ENCODE results near the gene RGS17.

Gene RGS17

DNA sequence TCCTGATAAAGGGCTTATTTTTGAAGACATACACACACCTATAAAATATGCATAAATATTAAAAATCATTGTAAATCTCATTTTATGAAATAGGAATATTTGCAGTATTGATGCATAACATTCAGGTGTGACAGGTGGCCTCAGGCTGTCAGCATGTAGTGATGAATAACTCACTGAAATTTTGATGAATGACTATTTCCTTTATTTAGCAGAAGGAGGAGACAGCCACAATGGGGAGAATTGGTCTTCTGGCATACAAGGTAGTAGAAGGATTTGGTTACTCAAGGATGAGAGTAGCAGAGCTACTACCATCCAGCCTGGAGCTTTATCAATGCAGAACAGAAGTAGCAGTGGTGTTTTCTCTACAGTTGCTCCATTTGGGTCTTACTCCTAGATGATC lies 47.2 kb downstream of the RGS17 start:
- no peak for DNase-seq (ENCODE audit: low spot score)

DNA sequence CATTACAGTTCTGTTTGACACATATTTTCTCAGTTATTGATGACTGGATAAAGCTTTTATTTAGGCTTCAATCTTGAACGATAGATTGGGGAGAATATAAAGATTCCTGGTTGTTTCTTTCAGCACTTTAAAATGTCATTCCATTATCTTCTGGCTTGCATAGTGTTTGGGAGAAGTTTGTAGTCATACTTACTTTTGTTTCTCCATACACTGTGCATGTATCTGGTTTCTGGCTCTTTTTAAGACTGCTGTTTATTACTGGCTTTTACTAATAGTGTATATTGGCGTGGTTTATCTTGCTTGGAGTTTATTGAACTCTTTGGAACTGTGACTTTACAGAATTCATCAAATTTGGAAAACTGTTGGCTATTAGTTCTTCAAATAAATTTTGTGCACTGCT lies 49.2 kb downstream of the RGS17 start:
- no peak for DNase-seq (ENCODE audit: low spot score)

- DNase-seq (ENCODE audit: low spot score): no peak
These were observed 54.7 kb downstream of the RGS17 start for GRCh38 chr6:153076431-153076830.

GRCh38 chr6:153074761-153075160 lies 56.3 kb downstream of the RGS17 start:
- no peak for DNase-seq (ENCODE audit: low spot score)

GRCh38 chr6:153073841-153074240 lies 57.2 kb downstream of the RGS17 start:
- no peak for DNase-seq (ENCODE audit: low spot score)

DNA sequence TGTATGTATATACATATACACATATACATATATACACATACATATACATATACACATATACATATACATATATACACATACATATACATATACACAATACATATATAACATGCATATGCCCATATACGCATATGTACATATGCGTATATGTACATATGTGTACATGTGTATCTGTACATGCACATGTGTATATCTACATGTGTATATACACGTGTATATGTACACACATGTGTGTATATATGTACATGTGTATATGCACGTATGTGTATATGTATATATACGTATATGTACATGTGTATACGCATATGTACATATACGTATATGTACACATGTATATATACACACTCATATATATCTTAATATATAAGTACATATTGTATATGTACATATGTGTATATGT lies 60.3 kb downstream of the RGS17 start:
- DNase-seq (ENCODE audit: low spot score): no peak

DNA sequence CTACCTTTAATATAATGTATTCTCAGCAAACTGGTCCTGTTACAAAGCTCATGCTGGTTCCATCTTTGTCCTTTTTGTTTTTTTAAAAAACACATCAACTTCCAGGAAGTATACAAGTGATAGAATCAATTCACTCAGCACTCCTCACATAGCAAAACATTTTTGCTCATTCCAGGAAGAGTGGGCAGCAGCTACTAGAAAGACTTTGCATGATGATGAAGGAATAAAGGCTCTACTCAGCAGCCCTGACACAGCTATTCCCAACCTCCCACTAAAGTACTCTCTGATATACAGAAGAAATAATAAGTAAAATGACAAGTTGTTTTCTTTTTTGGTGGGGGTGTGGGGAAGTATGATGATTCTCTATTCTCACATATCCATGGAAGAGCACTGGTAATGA lies 61.2 kb downstream of the RGS17 start:
- no peak for DNase-seq (ENCODE audit: low spot score)

DNA sequence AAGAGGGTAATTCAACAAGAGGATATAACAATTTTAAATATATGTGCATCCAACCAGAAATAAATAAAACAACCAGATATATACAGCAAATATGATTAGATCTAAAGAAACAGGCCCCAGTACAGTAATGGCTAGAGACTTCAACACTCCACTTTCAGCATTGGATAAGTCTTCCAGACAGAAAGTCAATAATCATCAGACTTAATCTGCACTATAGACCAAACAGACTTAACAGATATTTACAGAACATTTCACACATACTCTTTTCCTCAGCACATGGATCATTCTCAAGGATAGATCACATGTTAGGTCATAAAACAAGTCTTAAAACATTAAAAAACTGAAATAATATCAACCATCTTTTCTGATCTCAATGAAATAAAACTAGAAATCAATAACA lies 65.9 kb downstream of the RGS17 start:
- DNase-seq (ENCODE audit: low spot score): no peak

DNA sequence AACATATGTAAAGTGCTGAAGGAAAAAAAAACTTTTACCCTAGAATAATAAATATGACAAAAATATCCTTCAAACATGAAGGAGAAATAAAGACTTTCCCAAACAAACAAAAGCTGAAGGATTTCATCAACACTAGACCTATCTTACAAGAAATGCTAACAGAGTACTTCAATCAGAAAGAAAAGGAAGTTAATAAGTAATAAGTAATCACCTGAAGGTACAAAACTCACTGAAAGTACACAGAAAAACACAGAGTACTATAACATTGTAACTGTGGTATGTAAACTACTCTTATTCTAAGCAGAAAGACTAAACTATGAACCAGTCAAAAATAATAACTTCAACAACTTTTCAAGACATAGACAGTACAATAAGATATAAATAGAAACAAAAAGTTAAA lies 67.1 kb downstream of the RGS17 start:
- DNase-seq (ENCODE audit: low spot score): no peak

DNA sequence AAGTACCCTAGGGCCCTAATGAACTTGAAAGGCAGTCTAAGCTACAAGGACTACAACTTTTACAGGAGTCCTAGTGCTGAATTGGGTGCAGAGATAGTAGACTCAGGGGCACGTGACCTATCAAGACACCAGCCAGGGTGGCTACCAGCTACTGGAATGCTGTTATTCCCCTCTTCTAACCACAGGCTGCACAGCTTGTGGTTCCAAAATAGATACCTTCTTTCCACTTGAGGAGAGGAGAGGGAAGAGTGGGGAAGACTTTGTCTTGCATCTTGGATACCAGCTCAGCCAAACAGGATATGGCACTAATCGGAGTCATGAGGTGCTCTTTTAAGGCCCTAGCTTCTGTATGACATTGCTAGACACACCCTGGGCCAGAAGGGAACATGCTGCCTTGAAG lies 68.6 kb downstream of the RGS17 start:
- DNase-seq (ENCODE audit: low spot score): no peak

DNA sequence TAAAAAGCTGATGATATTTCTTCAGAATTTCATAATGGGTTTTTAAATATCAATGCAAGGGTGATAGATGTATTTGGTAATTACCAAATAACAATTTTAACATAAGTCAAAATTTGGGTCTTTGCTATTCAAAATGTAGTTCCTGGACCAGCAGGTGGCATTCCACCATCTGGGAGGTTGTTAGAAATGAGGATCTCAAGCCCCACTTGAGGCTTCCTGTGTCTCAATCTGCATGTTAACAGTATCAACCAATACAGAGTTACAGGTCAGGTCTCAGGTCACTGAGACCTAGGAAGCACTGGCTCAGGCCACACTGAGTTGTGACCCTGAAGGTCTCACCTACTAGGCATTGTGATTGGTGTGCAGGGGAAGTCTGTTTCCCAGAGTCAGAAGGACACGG lies 71.3 kb downstream of the RGS17 start:
- DNase-seq (ENCODE audit: low spot score): no peak

GRCh38 chr6:153059311-153059710 lies 71.8 kb downstream of the RGS17 start:
- DNase-seq (ENCODE audit: low spot score): no peak

- DNase-seq (ENCODE audit: low spot score): no peak
These were observed 72.2 kb downstream of the RGS17 start for GRCh38 chr6:153058909-153059308.

DNA sequence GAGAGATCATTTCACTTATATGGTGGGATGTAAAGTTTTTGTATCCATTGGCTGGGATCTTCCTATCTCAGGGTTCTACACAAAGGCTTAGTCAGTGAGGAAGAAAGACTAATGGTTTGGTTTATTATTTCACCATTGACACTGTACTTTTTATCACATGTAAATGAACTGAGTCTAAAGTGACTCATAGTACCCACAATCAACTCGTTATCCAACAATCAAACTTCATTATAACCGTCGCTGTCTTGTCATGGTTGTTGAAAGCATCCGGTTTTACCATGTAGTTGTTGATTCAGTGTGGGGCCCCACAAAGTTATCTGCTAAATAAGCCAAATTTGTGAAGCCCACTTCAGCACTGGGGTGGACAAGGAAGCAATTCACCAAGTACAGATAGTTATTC lies 72.8 kb downstream of the RGS17 start:
- no peak for DNase-seq (ENCODE audit: low spot score)

DNA sequence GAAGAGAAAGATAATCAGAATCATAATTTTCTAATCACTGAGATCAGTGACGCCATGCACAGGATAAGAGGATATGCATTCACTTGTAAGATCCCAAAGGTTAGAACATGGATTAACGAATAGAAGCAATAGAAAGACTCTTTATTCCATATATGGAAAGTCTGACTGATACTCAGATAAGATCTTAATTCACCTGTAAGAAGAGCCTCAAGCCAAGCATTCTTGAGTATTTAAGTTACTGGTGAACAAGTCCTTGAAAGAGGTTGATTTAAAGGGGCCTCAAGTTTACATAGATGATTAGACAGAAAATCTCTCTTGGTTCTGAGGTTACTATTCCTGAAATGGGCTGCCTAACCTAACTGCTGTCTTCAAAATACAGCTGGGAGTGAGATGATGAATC lies 74.8 kb downstream of the RGS17 start:
- no peak for DNase-seq (ENCODE audit: low spot score)

GRCh38 chr6:153051801-153052200 lies 79.3 kb downstream of the RGS17 start:
- DNase-seq (ENCODE audit: low spot score): no peak

GRCh38 chr6:153048631-153049030 lies 82.5 kb downstream of the RGS17 start:
- no peak for DNase-seq (ENCODE audit: low spot score)

DNA sequence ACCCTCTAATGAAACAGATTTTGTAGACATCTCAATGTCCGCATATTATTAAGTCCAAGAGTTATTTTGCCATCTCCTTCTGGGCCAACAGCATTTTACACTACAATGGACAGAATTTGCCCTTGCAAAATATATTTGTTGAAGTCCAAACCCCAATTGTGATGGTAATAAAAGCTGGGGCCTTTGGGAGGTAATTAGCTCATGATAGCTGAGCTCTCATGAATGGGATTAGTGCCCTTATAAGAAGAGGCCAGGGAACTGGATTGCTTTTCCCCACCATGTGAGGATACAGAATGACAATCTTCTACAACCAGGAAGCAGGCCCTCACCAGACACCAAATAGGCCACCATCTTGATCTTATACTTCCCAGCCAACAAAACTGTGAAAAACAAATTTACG lies 83.7 kb downstream of the RGS17 start:
- DNase-seq (ENCODE audit: low spot score): no peak

DNA sequence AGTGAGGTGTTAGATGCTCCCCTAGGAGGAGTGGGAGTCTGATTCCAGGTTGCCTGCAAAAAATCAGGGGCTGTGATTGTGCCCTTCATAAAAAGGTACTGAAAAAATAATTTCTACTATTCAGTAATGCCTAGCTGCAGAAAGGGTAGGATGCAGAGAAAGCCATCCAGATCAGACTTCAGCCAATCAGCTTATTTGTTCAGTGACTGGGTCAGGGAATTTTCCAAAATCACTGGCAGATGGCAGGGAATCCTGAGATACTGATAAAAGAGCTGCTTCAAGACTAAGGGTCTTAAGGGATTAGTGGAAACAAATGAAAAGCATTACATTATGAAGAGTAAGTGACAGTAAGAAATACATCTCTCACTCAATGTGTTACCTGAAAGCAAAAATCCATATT lies 85.8 kb downstream of the RGS17 start:
- no peak for DNase-seq (ENCODE audit: low spot score)

DNA sequence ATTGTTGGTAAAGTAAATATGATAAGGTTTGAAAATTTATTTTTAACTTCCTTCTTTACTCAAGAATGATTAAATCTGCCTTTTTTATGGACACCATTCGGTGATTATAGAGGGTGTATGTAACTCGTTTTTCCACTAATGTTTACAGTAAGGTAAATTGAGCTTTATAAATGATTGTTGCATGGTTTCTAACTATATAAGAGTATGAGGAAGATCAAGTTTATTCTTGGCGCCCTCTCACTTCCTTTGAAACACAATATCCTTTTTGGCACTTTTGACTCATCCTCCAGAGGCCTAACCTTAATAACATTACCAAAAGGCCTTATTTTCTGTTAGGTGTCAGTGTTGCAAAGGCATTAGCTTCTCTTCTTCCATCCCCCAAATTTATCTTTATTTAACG lies 86.8 kb downstream of the RGS17 start:
- no peak for DNase-seq (ENCODE audit: low spot score)

- DNase-seq (ENCODE audit: low spot score): no peak
These were observed 87.4 kb downstream of the RGS17 start for GRCh38 chr6:153043719-153044118.

- DNase-seq (ENCODE audit: low spot score): no peak
These were observed 92.6 kb downstream of the RGS17 start for GRCh38 chr6:153038378-153039057.

GRCh38 chr6:153034139-153034538 lies 96.9 kb downstream of the RGS17 start:
- no peak for DNase-seq (ENCODE audit: low spot score)

DNA sequence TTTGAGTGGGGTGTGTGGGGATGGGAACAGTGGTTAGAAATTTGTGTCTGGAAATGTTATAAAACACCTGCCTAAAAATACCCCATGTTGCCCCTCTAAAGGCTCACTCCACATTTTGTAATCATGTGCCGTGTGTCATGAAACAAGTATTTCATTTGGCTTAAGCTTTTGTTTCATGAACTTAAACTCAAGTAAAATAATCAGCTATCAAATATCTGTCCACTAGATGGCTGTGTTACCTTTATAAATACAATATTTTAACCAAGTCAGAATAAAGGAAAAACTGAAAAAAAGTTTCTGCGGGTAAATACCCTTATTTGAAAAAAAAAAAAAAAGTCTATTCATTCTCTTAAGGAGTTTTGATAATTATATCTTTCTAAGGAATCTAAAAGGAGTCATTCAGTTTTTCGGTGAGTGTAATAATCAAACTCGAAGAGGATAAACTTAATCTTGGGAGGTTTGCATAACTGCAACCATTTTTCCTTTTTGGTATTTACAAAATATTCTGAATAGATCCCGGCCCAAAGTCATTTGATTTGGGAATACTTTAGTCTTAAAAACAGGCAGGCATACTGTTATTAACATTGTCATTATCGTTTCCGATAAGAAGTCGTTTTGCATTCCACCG lies 98.7 kb downstream of the RGS17 start:
- DNase-seq (ENCODE audit: low spot score): peak; percentile 46
